HEK293 (cell line): Measurements from ENCODE around the gene ATP5F1D.

Experiments used
- GFI1B ChIP-seq: fragments of 450-650 bp; formaldehyde crosslinking; IDR thresholded peaks from 2 replicates; pipeline ENCODE4 v1.5.1; 2016; ENCODE audit warnings: missing biosample characterization, missing genetic modification characterization
- GLI4 ChIP-seq: fragments of 450-650 bp; formaldehyde crosslinking; IDR thresholded peaks from 2 replicates; pipeline ENCODE4 v1.5.1; 2016; ENCODE audit warnings: missing biosample characterization, missing genetic modification characterization
- REST ChIP-seq: fragments of 450-650 bp; formaldehyde crosslinking; IDR thresholded peaks from 2 replicates; pipeline ENCODE4 v1.5.1; 2016; ENCODE audit warnings: missing biosample characterization, missing genetic modification characterization
- ZBTB10 ChIP-seq: fragments of 450-650 bp; formaldehyde crosslinking; IDR thresholded peaks from 2 replicates; pipeline ENCODE4 v1.5.1; 2016; ENCODE audit warnings: missing biosample characterization, missing genetic modification characterization
- ZBTB17 ChIP-seq: fragments of 450-650 bp; formaldehyde crosslinking; IDR thresholded peaks from 2 replicates; pipeline ENCODE4 v1.5.1; 2016; ENCODE audit warnings: missing biosample characterization, missing genetic modification characterization
- ZBTB49 ChIP-seq: fragments of 450-650 bp; formaldehyde crosslinking; IDR thresholded peaks from 2 replicates; pipeline ENCODE4 v1.5.1; 2016; ENCODE audit warnings: missing biosample characterization, missing genetic modification characterization, low read depth
- ZFP3 ChIP-seq: fragments of 450-650 bp; formaldehyde crosslinking; IDR thresholded peaks from 2 replicates; pipeline ENCODE4 v1.5.1; 2016; ENCODE audit warnings: low read depth, missing biosample characterization, missing genetic modification characterization
- ZFP41 ChIP-seq: fragments of 450-650 bp; formaldehyde crosslinking; IDR thresholded peaks from 2 replicates; pipeline ENCODE4 v1.5.1; 2016; ENCODE audit warnings: missing biosample characterization, missing genetic modification characterization, borderline replicate concordance
- ZNF140 ChIP-seq: fragments of 450-650 bp; formaldehyde crosslinking; IDR thresholded peaks from 2 replicates; pipeline ENCODE4 v1.5.1; 2016; ENCODE audit warnings: missing biosample characterization, missing genetic modification characterization
- ZNF146 ChIP-seq: fragments of 450-650 bp; formaldehyde crosslinking; IDR thresholded peaks from 2 replicates; pipeline ENCODE4 v1.5.1; 2016; ENCODE audit warnings: missing biosample characterization, missing genetic modification characterization
- ZNF214 ChIP-seq: fragments of 450-650 bp; formaldehyde crosslinking; IDR thresholded peaks from 2 replicates; pipeline ENCODE4 v1.5.1; 2017; ENCODE audit warnings: missing biosample characterization, mild to moderate bottlenecking, missing genetic modification characterization, borderline replicate concordance
- ZNF350 ChIP-seq: fragments of 450-650 bp; formaldehyde crosslinking; IDR thresholded peaks from 2 replicates; pipeline ENCODE4 v1.5.0; 2017; ENCODE audit warnings: missing biosample characterization, mild to moderate bottlenecking, missing genetic modification characterization
- ZNF394 ChIP-seq: fragments of 450-650 bp; formaldehyde crosslinking; IDR thresholded peaks from 2 replicates; pipeline ENCODE4 v1.5.1; 2016; ENCODE audit warnings: missing biosample characterization, missing genetic modification characterization, mild to moderate bottlenecking, moderate library complexity, borderline replicate concordance
- ZNF776 ChIP-seq: fragments of 450-650 bp; formaldehyde crosslinking; IDR thresholded peaks from 2 replicates; pipeline ENCODE4 v1.5.0; 2017; ENCODE audit warnings: missing biosample characterization, missing genetic modification characterization, borderline replicate concordance
- ZNF777 ChIP-seq: fragments of 450-650 bp; formaldehyde crosslinking; IDR thresholded peaks from 2 replicates; pipeline ENCODE4 v1.5.1; 2017; ENCODE audit warnings: missing biosample characterization, missing genetic modification characterization, borderline replicate concordance
- ZNF843 ChIP-seq: fragments of 450-650 bp; formaldehyde crosslinking; IDR thresholded peaks from 2 replicates; pipeline ENCODE4 v1.5.1; 2016; ENCODE audit warnings: missing biosample characterization, missing genetic modification characterization
- ZSCAN23 ChIP-seq: fragments of 450-650 bp; formaldehyde crosslinking; IDR thresholded peaks from 2 replicates; pipeline ENCODE4 v1.5.1; 2016; ENCODE audit warnings: missing biosample characterization, missing genetic modification characterization
- TF ChIP-seq, protein P1 (sequence below): fragments of 450-650 bp; formaldehyde crosslinking; IDR thresholded peaks from 2 replicates; pipeline ENCODE4 v1.5.1; 2016; ENCODE audit warnings: missing biosample characterization, missing genetic modification characterization
- TF ChIP-seq, protein P2 (sequence below): fragments of 450-650 bp; formaldehyde crosslinking; conservative IDR thresholded peaks from 2 replicates; pipeline ENCODE4 v1.5.1; 2016; ENCODE audit warnings: low read depth, missing biosample characterization, missing genetic modification characterization
- TF ChIP-seq, protein P3 (sequence below): fragments of 450-650 bp; formaldehyde crosslinking; IDR thresholded peaks from 2 replicates; pipeline ENCODE4 v1.5.1; 2016; ENCODE audit warnings: missing biosample characterization, missing genetic modification characterization
- TF ChIP-seq, protein P4 (sequence below): fragments of 450-650 bp; formaldehyde crosslinking; IDR thresholded peaks from 2 replicates; pipeline ENCODE4 v1.5.1; 2017; ENCODE audit warnings: missing biosample characterization, missing genetic modification characterization

Gene ATP5F1D

GRCh38 chr19:1252221-1252820, 10.8 kb downstream of the ATP5F1D start (continued):
- TF ChIP-seq, protein P1, sequence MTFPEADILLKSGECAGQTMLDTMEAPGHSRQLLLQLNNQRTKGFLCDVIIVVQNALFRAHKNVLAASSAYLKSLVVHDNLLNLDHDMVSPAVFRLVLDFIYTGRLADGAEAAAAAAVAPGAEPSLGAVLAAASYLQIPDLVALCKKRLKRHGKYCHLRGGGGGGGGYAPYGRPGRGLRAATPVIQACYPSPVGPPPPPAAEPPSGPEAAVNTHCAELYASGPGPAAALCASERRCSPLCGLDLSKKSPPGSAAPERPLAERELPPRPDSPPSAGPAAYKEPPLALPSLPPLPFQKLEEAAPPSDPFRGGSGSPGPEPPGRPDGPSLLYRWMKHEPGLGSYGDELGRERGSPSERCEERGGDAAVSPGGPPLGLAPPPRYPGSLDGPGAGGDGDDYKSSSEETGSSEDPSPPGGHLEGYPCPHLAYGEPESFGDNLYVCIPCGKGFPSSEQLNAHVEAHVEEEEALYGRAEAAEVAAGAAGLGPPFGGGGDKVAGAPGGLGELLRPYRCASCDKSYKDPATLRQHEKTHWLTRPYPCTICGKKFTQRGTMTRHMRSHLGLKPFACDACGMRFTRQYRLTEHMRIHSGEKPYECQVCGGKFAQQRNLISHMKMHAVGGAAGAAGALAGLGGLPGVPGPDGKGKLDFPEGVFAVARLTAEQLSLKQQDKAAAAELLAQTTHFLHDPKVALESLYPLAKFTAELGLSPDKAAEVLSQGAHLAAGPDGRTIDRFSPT (tag by site-specific recombination) = peak; percentile 49; the same call in 1 of the 2 replicates
- TF ChIP-seq, protein P2, sequence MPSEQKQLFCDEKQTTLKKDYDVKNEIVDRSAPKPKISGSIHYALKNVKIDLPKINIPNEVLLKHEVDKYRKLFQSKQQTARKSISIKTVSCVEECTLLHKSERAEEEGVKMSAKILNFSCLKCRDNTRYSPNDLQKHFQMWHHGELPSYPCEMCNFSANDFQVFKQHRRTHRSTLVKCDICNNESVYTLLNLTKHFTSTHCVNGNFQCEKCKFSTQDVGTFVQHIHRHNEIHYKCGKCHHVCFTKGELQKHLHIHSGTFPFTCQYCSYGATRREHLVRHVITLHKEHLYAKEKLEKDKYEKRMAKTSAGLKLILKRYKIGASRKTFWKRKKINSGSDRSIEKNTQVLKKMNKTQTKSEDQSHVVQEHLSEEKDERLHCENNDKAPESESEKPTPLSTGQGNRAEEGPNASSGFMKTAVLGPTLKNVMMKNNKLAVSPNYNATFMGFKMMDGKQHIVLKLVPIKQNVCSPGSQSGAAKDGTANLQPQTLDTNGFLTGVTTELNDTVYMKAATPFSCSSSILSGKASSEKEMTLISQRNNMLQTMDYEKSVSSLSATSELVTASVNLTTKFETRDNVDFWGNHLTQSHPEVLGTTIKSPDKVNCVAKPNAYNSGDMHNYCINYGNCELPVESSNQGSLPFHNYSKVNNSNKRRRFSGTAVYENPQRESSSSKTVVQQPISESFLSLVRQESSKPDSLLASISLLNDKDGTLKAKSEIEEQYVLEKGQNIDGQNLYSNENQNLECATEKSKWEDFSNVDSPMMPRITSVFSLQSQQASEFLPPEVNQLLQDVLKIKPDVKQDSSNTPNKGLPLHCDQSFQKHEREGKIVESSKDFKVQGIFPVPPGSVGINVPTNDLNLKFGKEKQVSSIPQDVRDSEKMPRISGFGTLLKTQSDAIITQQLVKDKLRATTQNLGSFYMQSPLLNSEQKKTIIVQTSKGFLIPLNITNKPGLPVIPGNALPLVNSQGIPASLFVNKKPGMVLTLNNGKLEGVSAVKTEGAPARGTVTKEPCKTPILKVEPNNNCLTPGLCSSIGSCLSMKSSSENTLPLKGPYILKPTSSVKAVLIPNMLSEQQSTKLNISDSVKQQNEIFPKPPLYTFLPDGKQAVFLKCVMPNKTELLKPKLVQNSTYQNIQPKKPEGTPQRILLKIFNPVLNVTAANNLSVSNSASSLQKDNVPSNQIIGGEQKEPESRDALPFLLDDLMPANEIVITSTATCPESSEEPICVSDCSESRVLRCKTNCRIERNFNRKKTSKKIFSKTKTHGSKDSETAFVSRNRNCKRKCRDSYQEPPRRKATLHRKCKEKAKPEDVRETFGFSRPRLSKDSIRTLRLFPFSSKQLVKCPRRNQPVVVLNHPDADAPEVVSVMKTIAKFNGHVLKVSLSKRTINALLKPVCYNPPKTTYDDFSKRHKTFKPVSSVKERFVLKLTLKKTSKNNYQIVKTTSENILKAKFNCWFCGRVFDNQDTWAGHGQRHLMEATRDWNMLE = no peak
- TF ChIP-seq ZFP41 (tag by site-specific recombination) (no peak), ZNF776 (tag by site-specific recombination) (no peak), ZBTB10 (no peak), ZNF140 (no peak), ZNF146 (no peak), ZNF777 (tag by site-specific recombination) (no peak), ZSCAN23 (tag by site-specific recombination) (no peak), ZNF350 (no peak), GFI1B (tag by site-specific recombination) (no peak), ZFP3 (tag by site-specific recombination) (no peak), ZNF394 (tag by site-specific recombination) (no peak), ZBTB17 (tag by site-specific recombination) (no peak), REST (tag by site-specific recombination) (no peak), ZNF214 (tag by site-specific recombination) (no peak), GLI4 (tag by site-specific recombination) (no peak), ZBTB49 (tag by site-specific recombination) (no peak), ZNF843 (tag by site-specific recombination) (no peak)
- TF ChIP-seq, protein P3, sequence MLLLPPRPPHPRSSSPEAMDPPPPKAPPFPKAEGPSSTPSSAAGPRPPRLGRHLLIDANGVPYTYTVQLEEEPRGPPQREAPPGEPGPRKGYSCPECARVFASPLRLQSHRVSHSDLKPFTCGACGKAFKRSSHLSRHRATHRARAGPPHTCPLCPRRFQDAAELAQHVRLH = no peak
- TF ChIP-seq, protein P4, sequence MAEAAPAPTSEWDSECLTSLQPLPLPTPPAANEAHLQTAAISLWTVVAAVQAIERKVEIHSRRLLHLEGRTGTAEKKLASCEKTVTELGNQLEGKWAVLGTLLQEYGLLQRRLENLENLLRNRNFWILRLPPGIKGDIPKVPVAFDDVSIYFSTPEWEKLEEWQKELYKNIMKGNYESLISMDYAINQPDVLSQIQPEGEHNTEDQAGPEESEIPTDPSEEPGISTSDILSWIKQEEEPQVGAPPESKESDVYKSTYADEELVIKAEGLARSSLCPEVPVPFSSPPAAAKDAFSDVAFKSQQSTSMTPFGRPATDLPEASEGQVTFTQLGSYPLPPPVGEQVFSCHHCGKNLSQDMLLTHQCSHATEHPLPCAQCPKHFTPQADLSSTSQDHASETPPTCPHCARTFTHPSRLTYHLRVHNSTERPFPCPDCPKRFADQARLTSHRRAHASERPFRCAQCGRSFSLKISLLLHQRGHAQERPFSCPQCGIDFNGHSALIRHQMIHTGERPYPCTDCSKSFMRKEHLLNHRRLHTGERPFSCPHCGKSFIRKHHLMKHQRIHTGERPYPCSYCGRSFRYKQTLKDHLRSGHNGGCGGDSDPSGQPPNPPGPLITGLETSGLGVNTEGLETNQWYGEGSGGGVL (tag by site-specific recombination) = no peak
